NCI-H524 (cell line): ENCODE measurements around the gene INTS1.

Experiments
- DNase-seq, 2 experiments: peaks; one replicate each; lab custom pipeline; 2025; lab: John Stamatoyannopoulos, UW

Gene INTS1

GRCh38 chr7:1431226-1431625, 73.0 kb downstream of the INTS1 start:
- DNase-seq = no peak

GRCh38 chr7:1430056-1430845, 73.9 kb downstream of the INTS1 start:
- DNase-seq = no peak

GRCh38 chr7:1428941-1429501, 75.2 kb downstream of the INTS1 start:
- no peak for DNase-seq

- no peak for DNase-seq
Observed at GRCh38 chr7:1427064-1427657, 77.0 kb downstream of the INTS1 start.

GRCh38 chr7:1426474-1426873, 77.7 kb downstream of the INTS1 start:
- DNase-seq = no peak

GRCh38 chr7:1425292-1426136, 78.7 kb downstream of the INTS1 start:
- peak; percentile 8 to 16 for DNase-seq

GRCh38 chr7:1424041-1424440, 80.1 kb downstream of the INTS1 start:
- DNase-seq = no peak

- no peak for DNase-seq
Observed at GRCh38 chr7:1423264-1423811, 80.9 kb downstream of the INTS1 start.

GRCh38 chr7:1422512-1423263, 81.5 kb downstream of the INTS1 start:
- peak; percentile 59 to 88 for DNase-seq

GRCh38 chr7:1421946-1422345, 82.2 kb downstream of the INTS1 start:
- no peak for DNase-seq

- DNase-seq = no peak
Observed at GRCh38 chr7:1421020-1421790, 83.0 kb downstream of the INTS1 start.
